CD14-positive monocyte (primary cell): ENCODE measurements around the gene LARP1. TPM values are rescaled to one million over a fixed set of nuclear protein-coding genes. Genes with fewer than 3 reads are reported as not detected.

ENCODE experiments used
- DNase-seq, 3 donors: peaks; one replicate each; pipeline ENCODE4 v3.0.0-alpha.2; 2011 to 2022
- H2AFZ ChIP-seq: 2 replicates; pipeline ENCODE4 v1.6.0; 2012; ENCODE audit warnings: mild to moderate bottlenecking, low read depth, low read length, inconsistent platforms; ENCODE audit not compliant: insufficient read depth, poor library complexity, severe bottlenecking
- H3K27ac ChIP-seq, 2 donors: 1 replicate in 1 of 2; 2 replicates in 1 of 2; pipeline ENCODE4 v1.5.1; 2012 to 2013; ENCODE audit warnings: low read length in 2 of 2, control low read depth in 1 of 2, inconsistent platforms in 1 of 2, low read depth in 1 of 2, mild to moderate bottlenecking in 1 of 2
- H3K27me3 ChIP-seq, 2 donors: one replicate each; pipeline versions ENCODE4 v1.6.0 to v1.6.1; 2011 to 2013; ENCODE audit warnings: low read length in 2 of 2; ENCODE audit not compliant: control insufficient read depth in 2 of 2, insufficient read depth in 2 of 2
- H3K36me3 ChIP-seq, 2 donors: replicated peaks in 1 of 2; 1 replicate in 1 of 2; 2 replicates in 1 of 2; pipeline versions ENCODE4 v1.5.1 to v1.6.1; 2012 to 2013; ENCODE audit warnings: low read length in 2 of 2, control low read depth in 1 of 2, inconsistent platforms in 1 of 2, mild to moderate bottlenecking in 1 of 2; ENCODE audit not compliant: insufficient read depth in 2 of 2, control insufficient read depth in 1 of 2
- H3K4me1 ChIP-seq, 2 donors: 1 replicate in 1 of 2; 2 replicates in 1 of 2; pipeline versions ENCODE4 v1.5.1 to v1.6.1; 2012 to 2013; ENCODE audit warnings: low read length in 2 of 2, control low read depth in 1 of 2, inconsistent platforms in 1 of 2, mild to moderate bottlenecking in 1 of 2, moderate library complexity in 1 of 2; ENCODE audit not compliant: insufficient read depth in 2 of 2, control insufficient read depth in 1 of 2
- H3K4me2 ChIP-seq: replicated peaks from 2 replicates; pipeline ENCODE3; 2012; ENCODE audit warnings: low read length, moderate library complexity, mild to moderate bottlenecking; ENCODE audit not compliant: poor library complexity, severe bottlenecking; ENCODE audit errors: extremely low read depth
- H3K4me3 ChIP-seq, 3 experiments: fragments of 200-600 bp in 1 of 3; sonication (generic) in 1 of 3; replicated peaks in 1 of 3; 1 replicate in 2 of 3; 2 replicates in 1 of 3; pipeline ENCODE4 v1.5.1; 2011 to 2013; ENCODE audit warnings: low read length in 3 of 3, mild to moderate bottlenecking in 3 of 3, control low read depth in 2 of 3, low read depth in 2 of 3, inconsistent platforms in 1 of 3, moderate library complexity in 1 of 3
- H3K79me2 ChIP-seq: 2 replicates; pipeline ENCODE4 v1.6.0; 2012; ENCODE audit warnings: mild to moderate bottlenecking, control low read depth, inconsistent platforms, low read length, moderate library complexity; ENCODE audit not compliant: insufficient read depth
- H3K9ac ChIP-seq: 2 replicates; pipeline ENCODE4 v1.6.0; 2017; ENCODE audit warnings: low read length, mild to moderate bottlenecking; ENCODE audit not compliant: insufficient read depth, poor library complexity, severe bottlenecking
- H3K9me3 ChIP-seq, 2 donors: replicated peaks in 1 of 2; 1 replicate in 1 of 2; 2 replicates in 1 of 2; pipeline versions ENCODE4 v1.5.1 to v1.6.1; 2012 to 2013; ENCODE audit warnings: low read length in 2 of 2, control low read depth in 1 of 2; ENCODE audit not compliant: control insufficient read depth in 1 of 2, insufficient read depth in 1 of 2
- H4K20me1 ChIP-seq: 2 replicates; pipeline ENCODE4 v1.6.0; 2012; ENCODE audit warnings: mild to moderate bottlenecking, low read length, control low read depth, moderate library complexity; ENCODE audit not compliant: insufficient read depth
- H3K27ac Mint-ChIP-seq, 7 donors: one replicate each; pipeline ENCODE4 v1.8.0; 2020; ENCODE audit warnings: mild to moderate bottlenecking in 7 of 7, mixed read lengths in 7 of 7, moderate library complexity in 6 of 7, inconsistent platforms in 2 of 7
- H3K27me3 Mint-ChIP-seq, 3 donors: one replicate each; pipeline ENCODE4 v1.8.0; 2021 to 2022; ENCODE audit warnings: low read depth in 3 of 3, mild to moderate bottlenecking in 3 of 3, mixed read lengths in 3 of 3, moderate library complexity in 3 of 3, inconsistent platforms in 1 of 3
- H3K36me3 Mint-ChIP-seq, 2 donors: one replicate each; pipeline ENCODE4 v1.8.0; 2020; ENCODE audit warnings: mixed read lengths in 2 of 2, inconsistent platforms in 1 of 2, mild to moderate bottlenecking in 1 of 2
- H3K4me1 Mint-ChIP-seq: one replicate; pipeline ENCODE4 v1.8.0; 2020; ENCODE audit warnings: mild to moderate bottlenecking, mixed read lengths
- H3K4me3 Mint-ChIP-seq, 2 donors: one replicate each; pipeline ENCODE4 v1.8.0; 2020; ENCODE audit warnings: mild to moderate bottlenecking in 2 of 2, mixed read lengths in 2 of 2, moderate library complexity in 1 of 2
- H3K9me3 Mint-ChIP-seq, 7 donors: one replicate each; pipeline ENCODE4 v1.8.0; 2020 to 2022; ENCODE audit warnings: mixed read lengths in 7 of 7, mild to moderate bottlenecking in 6 of 7, moderate library complexity in 6 of 7, inconsistent platforms in 2 of 7
- WGBS: methylation state at CpG from one replicate; pipeline ENCODE4 v1.1.5; 2013; ENCODE audit warnings: missing lambda C conversion rate; ENCODE audit not compliant: insufficient coverage; 5-methylcytosine and 5-hydroxymethylcytosine counted together
- intact Hi-C, 2 donors: fragments of 100-400 bp; cut with micrococcal nuclease; formaldehyde crosslinking; loops; one replicate each; pipeline versions ENCODE4 v1.15.0 to v1.15.1; 2023
- polyA plus RNA-seq, 3 donors: library from polyadenylated mRNA; depleted of rRNA in 1 of 3; unstranded in 2 of 3; stranded (reverse) in 1 of 3; fragments of 300-500 nt in 2 of 3; fragments of >200 nt in 1 of 3; fragmentation: Illumina TruSeq in 2 of 3; gene quantifications; 1 replicate in 2 of 3; 2 replicates in 1 of 3; pipeline ENCODE4 v1.2.3, GENCODE V29; 2012 to 2021
- TF ChIP-seq, protein P1 (sequence below): fragments of 200-600 bp; IDR thresholded peaks from one replicate; pipeline ENCODE4 v1.8.0; 2022; ENCODE audit warnings: antibody characterized with exemption, mild to moderate bottlenecking

Gene LARP1
- polyA plus RNA-seq, 3 donors, result 4.7 to 55.0 (median 5.8) TPM

- H3K27ac ChIP-seq, result peak overlapping the region; percentile 25 to 65
- intact Hi-C loops, result no loop called here
- peaks cover 3 to 16% of the 10 kb centered on the region in 2 donors for H3K36me3 ChIP-seq
- TF ChIP-seq, protein P1, sequence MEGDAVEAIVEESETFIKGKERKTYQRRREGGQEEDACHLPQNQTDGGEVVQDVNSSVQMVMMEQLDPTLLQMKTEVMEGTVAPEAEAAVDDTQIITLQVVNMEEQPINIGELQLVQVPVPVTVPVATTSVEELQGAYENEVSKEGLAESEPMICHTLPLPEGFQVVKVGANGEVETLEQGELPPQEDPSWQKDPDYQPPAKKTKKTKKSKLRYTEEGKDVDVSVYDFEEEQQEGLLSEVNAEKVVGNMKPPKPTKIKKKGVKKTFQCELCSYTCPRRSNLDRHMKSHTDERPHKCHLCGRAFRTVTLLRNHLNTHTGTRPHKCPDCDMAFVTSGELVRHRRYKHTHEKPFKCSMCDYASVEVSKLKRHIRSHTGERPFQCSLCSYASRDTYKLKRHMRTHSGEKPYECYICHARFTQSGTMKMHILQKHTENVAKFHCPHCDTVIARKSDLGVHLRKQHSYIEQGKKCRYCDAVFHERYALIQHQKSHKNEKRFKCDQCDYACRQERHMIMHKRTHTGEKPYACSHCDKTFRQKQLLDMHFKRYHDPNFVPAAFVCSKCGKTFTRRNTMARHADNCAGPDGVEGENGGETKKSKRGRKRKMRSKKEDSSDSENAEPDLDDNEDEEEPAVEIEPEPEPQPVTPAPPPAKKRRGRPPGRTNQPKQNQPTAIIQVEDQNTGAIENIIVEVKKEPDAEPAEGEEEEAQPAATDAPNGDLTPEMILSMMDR, result no peak
- H3K4me2 ChIP-seq, result no peak overlapping the region
- H3K79me2 ChIP-seq, result peaks cover 100% of the 10 kb centered on the region
- peaks cover 0 to 3% (median 2%) of the 10 kb centered on the region in 3 donors for H3K27me3 Mint-ChIP-seq
- peaks cover 18 to 20% of the 10 kb centered on the region in 2 donors for H3K4me1 ChIP-seq
- H3K27me3 ChIP-seq, result no peaks in the 10 kb centered on the region
- no peaks in the 10 kb centered on the region for H3K9me3 ChIP-seq
- H3K4me3 Mint-ChIP-seq, result no peak overlapping the region
- peak overlapping the region in 5 of 7 donors; percentile 45 to 90 (median 68) for H3K27ac Mint-ChIP-seq
- H4K20me1 ChIP-seq, result peaks cover 97% of the 10 kb centered on the region
- H3K4me1 Mint-ChIP-seq, result peaks cover 41% of the 10 kb centered on the region
- peaks cover 7 to 15% of the 10 kb centered on the region in 2 donors for H3K36me3 Mint-ChIP-seq
- DNase-seq, result no peak
- WGBS, result no CpG with 5 or more reads among the region's 3 CpGs
- no peak overlapping the region for H3K4me3 ChIP-seq
- H3K9ac ChIP-seq, result no peak overlapping the region
- H2AFZ ChIP-seq, result no peak overlapping the region
- H3K9me3 Mint-ChIP-seq, result no peaks in the 10 kb centered on the region
Measured at GRCh38 chr5:154773326-154773725, 18.1 kb downstream of the LARP1 start.

- Histone ChIP-seq H3K79me2 (peaks cover 100% of the 10 kb centered on the region), H3K4me1 (peaks cover 4 to 5% of the 10 kb centered on the region in 2 donors), H3K9ac (no peak overlapping the region), H3K4me2 (no peak overlapping the region), H4K20me1 (peaks cover 99% of the 10 kb centered on the region), H3K9me3 (no peaks in the 10 kb centered on the region), H3K27me3 (no peaks in the 10 kb centered on the region), H3K36me3 (peaks cover 2 to 12% of the 10 kb centered on the region in 2 donors), H2AFZ (no peak overlapping the region), H3K4me3 (no peak overlapping the region), H3K27ac (peak overlapping the region in 1 of 2 donors; percentile 29)
- intact Hi-C loops, result no loop called here
- WGBS, result no CpG with 5 or more reads among the region's 1 CpG
- Mint-ChIP-seq H3K9me3 (no peaks in the 10 kb centered on the region), H3K4me1 (peaks cover 26% of the 10 kb centered on the region), H3K27me3 (peaks cover 0 to 3% (median 0%) of the 10 kb centered on the region in 3 donors), H3K27ac (peak overlapping the region in 3 of 7 donors; percentile 12 to 60 (median 53)), H3K4me3 (no peak overlapping the region), H3K36me3 (peaks cover 5 to 13% of the 10 kb centered on the region in 2 donors)
- DNase-seq, result no peak
- TF ChIP-seq, protein P1, result no peak
Measured at GRCh38 chr5:154776167-154776566, 21.0 kb downstream of the LARP1 start.
